Neuronal stem cell (in vitro differentiated cells): ENCODE data around the gene IL10RB.

Experiments
- DNase-seq: peaks from one replicate; pipeline ENCODE4 v3.0.0-alpha.2; 2013; ENCODE audit warnings: low spot score
- H2AFZ ChIP-seq: one replicate; pipeline ENCODE4 v1.6.1; 2013; ENCODE audit warnings: mild to moderate bottlenecking, low read length, inconsistent platforms
- H2AK5ac ChIP-seq: 2 replicates; pipeline ENCODE4 v1.6.1; 2013; ENCODE audit warnings: low read depth, mild to moderate bottlenecking, inconsistent platforms, low read length, moderate library complexity, mixed read lengths
- H2BK120ac ChIP-seq: 2 replicates; pipeline ENCODE4 v1.6.1; 2013; ENCODE audit warnings: low read depth, mild to moderate bottlenecking, inconsistent platforms, low read length, moderate library complexity, mixed read lengths
- H2BK12ac ChIP-seq: one replicate; pipeline ENCODE4 v1.6.1; 2013; ENCODE audit warnings: low read length, inconsistent platforms
- H2BK15ac ChIP-seq: 2 replicates; pipeline ENCODE4 v1.6.1; 2013; ENCODE audit warnings: mild to moderate bottlenecking, low read length, inconsistent platforms, mixed read lengths
- H2BK5ac ChIP-seq: one replicate; pipeline ENCODE4 v1.6.1; 2013; ENCODE audit warnings: inconsistent platforms, mild to moderate bottlenecking, low read length, moderate library complexity
- H3K14ac ChIP-seq: one replicate; pipeline ENCODE4 v1.6.1; 2013; ENCODE audit warnings: low read length, inconsistent platforms
- H3K18ac ChIP-seq: 2 replicates; pipeline ENCODE4 v1.6.1; 2013; ENCODE audit warnings: low read length, inconsistent platforms
- H3K23ac ChIP-seq: 2 replicates; pipeline ENCODE4 v1.6.1; 2013; ENCODE audit warnings: low read depth, mild to moderate bottlenecking, mixed read lengths, low read length, inconsistent platforms; ENCODE audit not compliant: poor library complexity
- H3K27ac ChIP-seq: replicated peaks from 3 replicates; pipeline ENCODE4 v1.5.1; 2013; ENCODE audit warnings: low read length, inconsistent platforms
- H3K27me3 ChIP-seq, 3 experiments: 2 replicates each; pipeline ENCODE4 v1.6.1; 2013; ENCODE audit warnings: low read length in 3 of 3, mild to moderate bottlenecking in 2 of 3, inconsistent platforms in 1 of 3, low read depth in 1 of 3, mixed read lengths in 1 of 3, moderate library complexity in 1 of 3; ENCODE audit not compliant: control insufficient read depth in 3 of 3, insufficient read depth in 3 of 3
- H3K36me3 ChIP-seq, 2 donors: replicated peaks in 1 of 2; 2 replicates each; pipeline ENCODE4 v1.6.1; 2013; ENCODE audit warnings: low read length in 2 of 2; ENCODE audit not compliant: control insufficient read depth in 2 of 2, insufficient read depth in 2 of 2
- H3K4ac ChIP-seq: 2 replicates; pipeline ENCODE4 v1.6.1; 2013; ENCODE audit warnings: inconsistent platforms, mild to moderate bottlenecking, low read length, moderate library complexity
- H3K4me1 ChIP-seq, 2 donors: 1 replicate in 1 of 2; 2 replicates in 1 of 2; pipeline ENCODE4 v1.6.1; 2013; ENCODE audit warnings: low read length in 2 of 2, low read depth in 1 of 2; ENCODE audit not compliant: control insufficient read depth in 2 of 2, insufficient read depth in 1 of 2
- H3K4me2 ChIP-seq: one replicate; pipeline ENCODE4 v1.6.1; 2013; ENCODE audit warnings: mild to moderate bottlenecking, low read length, inconsistent platforms; ENCODE audit not compliant: insufficient read depth, poor library complexity, severe bottlenecking
- H3K4me3 ChIP-seq, 2 donors: 2 replicates each; pipeline ENCODE4 v1.5.1; 2013; ENCODE audit warnings: low read length in 2 of 2, mild to moderate bottlenecking in 2 of 2, inconsistent platforms in 1 of 2, moderate library complexity in 1 of 2
- H3K79me1 ChIP-seq: one replicate; pipeline ENCODE4 v1.6.1; 2013; ENCODE audit warnings: low read depth, mild to moderate bottlenecking, inconsistent platforms, low read length, moderate library complexity
- H3K9ac ChIP-seq: one replicate; pipeline ENCODE4 v1.6.1; 2013; ENCODE audit warnings: mild to moderate bottlenecking, low read depth, low read length, inconsistent platforms; ENCODE audit not compliant: poor library complexity
- H3K9me3 ChIP-seq, 2 donors: replicated peaks in 1 of 2; 2 replicates each; pipeline versions ENCODE3 to v1.6.1; 2013; ENCODE audit warnings: low read length in 2 of 2, mild to moderate bottlenecking in 2 of 2, inconsistent platforms in 1 of 2, low read depth in 1 of 2, mixed read lengths in 1 of 2, moderate library complexity in 1 of 2; ENCODE audit not compliant: control insufficient read depth in 2 of 2, insufficient read depth in 1 of 2
- H4K8ac ChIP-seq: one replicate; pipeline ENCODE4 v1.6.1; 2013; ENCODE audit warnings: low read depth, mild to moderate bottlenecking, inconsistent platforms, low read length, moderate library complexity
- H4K91ac ChIP-seq: one replicate; pipeline ENCODE4 v1.6.1; 2013; ENCODE audit warnings: low read length, low read depth, mild to moderate bottlenecking, inconsistent platforms; ENCODE audit not compliant: poor library complexity
- WGBS, 2 donors: extraction: QIAGEN DNeasy Blood & Tissue Kit; methylation state at CpG; one replicate each; pipeline ENCODE4 v1.1.7; 2013; ENCODE audit warnings: missing lambda C conversion rate in 2 of 2, mixed read lengths in 1 of 2; ENCODE audit not compliant: insufficient read length in 2 of 2, insufficient replicate concordance in 1 of 2; ENCODE audit errors: extremely low coverage in 2 of 2; 5-methylcytosine and 5-hydroxymethylcytosine counted together

The IL10RB gene

DNA sequence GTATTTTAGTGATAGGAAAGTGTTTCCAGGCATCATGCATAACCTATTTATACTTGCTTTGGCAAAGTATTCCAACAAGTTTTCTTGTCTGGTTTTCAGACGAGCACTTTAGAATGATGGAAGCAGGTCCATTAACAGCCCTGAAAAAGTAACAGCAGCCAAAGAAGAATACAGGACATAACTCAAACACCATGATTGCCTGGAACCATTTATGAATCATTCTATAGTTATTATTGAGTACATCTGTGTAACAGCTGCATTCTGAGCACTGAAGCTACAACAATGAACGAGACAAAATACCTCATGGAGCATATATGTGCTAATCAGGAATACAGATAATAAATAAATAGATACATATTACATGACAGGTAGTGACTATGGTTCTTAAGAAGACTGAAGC is 12.6 kb downstream of the IL10RB start:
- Histone ChIP-seq H2BK120ac (no peak overlapping the region), H3K9ac (no peak overlapping the region), H3K79me1 (no peaks in the 10 kb centered on the region), H3K4me2 (no peak overlapping the region), H2BK15ac (no peak overlapping the region), H2BK12ac (no peak overlapping the region), H2AK5ac (no peak overlapping the region), H3K14ac (no peak overlapping the region), H3K4ac (no peak overlapping the region), H2BK5ac (no peak overlapping the region), H4K91ac (no peak overlapping the region), H2AFZ (no peak overlapping the region), H3K27ac (no peak overlapping the region), H3K23ac (no peak overlapping the region), H3K9me3 (peaks cover 2 to 10% of the 10 kb centered on the region in 2 donors), H4K8ac (no peak overlapping the region), H3K4me3 (no peak overlapping the region), H3K18ac (no peak overlapping the region), H3K27me3 (no peaks in the 10 kb centered on the region), H3K36me3 (peaks cover 0 to 7% of the 10 kb centered on the region in 2 donors), H3K4me1 (no peaks in the 10 kb centered on the region)
- no CpG with 5 or more reads among the region's 2 CpGs for WGBS, 2 donors
- no peak for DNase-seq

- peaks cover 0 to 7% of the 10 kb centered on the region in 2 donors for H3K36me3 ChIP-seq
These were observed 13.2 kb downstream of the IL10RB start for GRCh38 chr21:33279330-33279820.

GRCh38 chr21:33281096-33281652 is 15.0 kb downstream of the IL10RB start:
- no peak overlapping the region for H3K4me2 ChIP-seq
- WGBS, 2 donors = no CpG with 5 or more reads among the region's 6 CpGs
- peaks cover 0 to 7% of the 10 kb centered on the region in 2 donors for H3K36me3 ChIP-seq
- H3K4ac ChIP-seq = no peak overlapping the region
- DNase-seq = no peak
- no peak overlapping the region for H4K8ac ChIP-seq
- no peak overlapping the region for H2BK15ac ChIP-seq
- H3K23ac ChIP-seq = no peak overlapping the region
- H3K79me1 ChIP-seq = peaks cover 3% of the 10 kb centered on the region
- H3K9me3 ChIP-seq = peaks cover 2 to 10% of the 10 kb centered on the region in 2 donors
- H3K14ac ChIP-seq = no peak overlapping the region
- no peak overlapping the region for H3K9ac ChIP-seq
- H3K4me1 ChIP-seq = no peaks in the 10 kb centered on the region
- no peak overlapping the region for H2BK5ac ChIP-seq
- H2AK5ac ChIP-seq = no peak overlapping the region
- H3K4me3 ChIP-seq = no peak overlapping the region
- H2BK120ac ChIP-seq = no peak overlapping the region
- H3K27me3 ChIP-seq = no peaks in the 10 kb centered on the region
- H4K91ac ChIP-seq = no peak overlapping the region
- no peak overlapping the region for H2BK12ac ChIP-seq
- H3K27ac ChIP-seq = no peak overlapping the region
- H2AFZ ChIP-seq = no peak overlapping the region
- H3K18ac ChIP-seq = no peak overlapping the region

More at GRCh38 chr21:33279330-33279820, 13.2 kb downstream of the IL10RB start:
- Histone ChIP-seq H3K14ac (no peak overlapping the region), H3K4ac (no peak overlapping the region), H3K9me3 (peaks cover 2 to 10% of the 10 kb centered on the region in 2 donors), H2BK12ac (no peak overlapping the region), H2BK15ac (no peak overlapping the region), H3K4me1 (no peaks in the 10 kb centered on the region), H3K18ac (no peak overlapping the region), H3K23ac (no peak overlapping the region), H2BK120ac (no peak overlapping the region), H3K4me2 (no peak overlapping the region), H3K9ac (no peak overlapping the region), H2AFZ (no peak overlapping the region), H3K27me3 (no peaks in the 10 kb centered on the region), H3K79me1 (no peaks in the 10 kb centered on the region), H3K4me3 (no peak overlapping the region), H2BK5ac (no peak overlapping the region), H4K91ac (no peak overlapping the region), H4K8ac (no peak overlapping the region), H3K27ac (no peak overlapping the region), H2AK5ac (no peak overlapping the region)
- DNase-seq = no peak
- WGBS, 2 donors = no CpG with 5 or more reads among the region's 3 CpGs

- no peak overlapping the region for H3K14ac ChIP-seq
- no peak overlapping the region for H2BK5ac ChIP-seq
- H3K4me3 ChIP-seq = no peak overlapping the region
- no peaks in the 10 kb centered on the region for H3K4me1 ChIP-seq
- H3K27me3 ChIP-seq = no peaks in the 10 kb centered on the region
- no peak overlapping the region for H3K18ac ChIP-seq
- H3K27ac ChIP-seq = no peak overlapping the region
- no peak overlapping the region for H3K9ac ChIP-seq
- H3K36me3 ChIP-seq = peaks cover 0 to 7% of the 10 kb centered on the region in 2 donors
- no CpG with 5 or more reads among the region's 5 CpGs for WGBS, 2 donors
- H4K8ac ChIP-seq = no peak overlapping the region
- no peak overlapping the region for H3K4ac ChIP-seq
- H3K9me3 ChIP-seq = peaks cover 2 to 10% of the 10 kb centered on the region in 2 donors
- H3K4me2 ChIP-seq = no peak overlapping the region
- H2BK12ac ChIP-seq = no peak overlapping the region
- H4K91ac ChIP-seq = no peak overlapping the region
- no peak for DNase-seq
- no peak overlapping the region for H2AK5ac ChIP-seq
- H3K79me1 ChIP-seq = peaks cover 4% of the 10 kb centered on the region
- no peak overlapping the region for H3K23ac ChIP-seq
- H2BK15ac ChIP-seq = no peak overlapping the region
- H2BK120ac ChIP-seq = no peak overlapping the region
- H2AFZ ChIP-seq = no peak overlapping the region
These were observed 17.0 kb downstream of the IL10RB start for GRCh38 chr21:33283203-33283602.
